Vagina (tissue), 2 donors: Measurements from ENCODE around the gene PADI3. TPM values are rescaled to one million over a fixed set of nuclear protein-coding genes. Genes with fewer than 3 reads are reported as not detected.

Experiments
- DNase-seq, 2 donors: peaks; one replicate each; pipeline ENCODE4 v3.0.0-alpha.2; 2017; ENCODE audit errors: extremely low spot score in 2 of 2
- H3K27ac ChIP-seq: fragments of 200-600 bp; sonication (generic); one replicate; pipeline ENCODE4 v1.5.1; 2019
- H3K27me3 ChIP-seq: fragments of 200-600 bp; sonication (generic); one replicate; pipeline ENCODE4 v1.5.1; 2019
- H3K36me3 ChIP-seq, 2 donors: fragments of 200-600 bp; sonication (generic); one replicate each; pipeline ENCODE4 v1.5.1; 2017 to 2019
- H3K4me1 ChIP-seq: fragments of 200-600 bp; sonication (generic); one replicate; pipeline ENCODE4 v1.5.1; 2019
- H3K4me3 ChIP-seq, 2 donors: fragments of 200-600 bp; sonication (generic); 1 replicate in 1 of 2; 2 replicates in 1 of 2; pipeline ENCODE4 v1.5.1; 2016 to 2019
- H3K9me3 ChIP-seq: fragments of 200-600 bp; sonication (generic); one replicate; pipeline ENCODE4 v1.5.1; 2019
- POLR2A ChIP-seq, 2 donors: fragments of 450-650 bp; IDR thresholded peaks; one replicate each; pipeline ENCODE4 v1.6.1; 2017; ENCODE audit warnings: antibody characterized with exemption in 2 of 2, mild to moderate bottlenecking in 2 of 2, moderate library complexity in 2 of 2
- POLR2AphosphoS5 ChIP-seq, 2 donors: sonication (generic); formaldehyde crosslinking; IDR thresholded peaks; one replicate each; pipeline ENCODE4 v1.9.0; 2017; ENCODE audit warnings: antibody characterized with exemption in 2 of 2, mild to moderate bottlenecking in 2 of 2, low read depth in 1 of 2; ENCODE audit not compliant: insufficient read depth in 1 of 2
- intact Hi-C: fragments of 100-400 bp; cut with DNase I; formaldehyde crosslinking; loops from one replicate; pipeline ENCODE4 v1.15.1; 2023
- total RNA-seq: library from RNA; depleted of rRNA; stranded (reverse); fragments of >200 nt; gene quantifications from one replicate; pipeline ENCODE4 v1.2.3, GENCODE V29; 2016
- TF ChIP-seq, protein P1 (sequence below), 3 experiments: fragments of 450-650 bp in 2 of 3; fragments of 200-600 bp in 1 of 3; sonication (generic) in 1 of 3; IDR thresholded peaks; one replicate each; pipeline ENCODE4 v1.5.1; 2017 to 2019; ENCODE audit warnings: antibody characterized with exemption in 3 of 3, mild to moderate bottlenecking in 2 of 3, moderate library complexity in 2 of 3

PADI3 gene
- total RNA-seq, 1 donor from 2014 or later, result 7.1 TPM

DNA sequence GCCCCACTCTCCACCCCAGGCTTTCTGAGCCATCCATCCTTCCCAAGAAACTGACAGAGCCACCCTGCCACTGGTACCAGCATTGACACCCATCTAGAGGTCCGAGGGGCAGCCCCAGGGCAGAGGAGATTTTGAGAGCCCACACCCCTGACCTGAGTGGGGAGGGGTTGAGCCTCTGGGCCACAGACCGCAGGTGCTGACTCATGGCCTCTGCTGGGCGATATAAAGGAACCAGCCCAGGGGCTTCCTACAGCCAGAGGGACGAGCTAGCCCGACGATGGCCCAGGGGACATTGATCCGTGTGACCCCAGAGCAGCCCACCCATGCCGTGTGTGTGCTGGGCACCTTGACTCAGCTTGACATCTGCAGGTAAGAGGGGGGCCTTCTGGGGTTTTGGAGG, 59.0 kb downstream of the PADI3 start, which contains the start of gene PADI4:
PADI4 (plus strand) TSS at position 252 of the 400 bp plus-strand sequence; CDS start at position 278, 26 bp downstream.
- no peaks in the 10 kb centered on the region for H3K9me3 ChIP-seq

DNA sequence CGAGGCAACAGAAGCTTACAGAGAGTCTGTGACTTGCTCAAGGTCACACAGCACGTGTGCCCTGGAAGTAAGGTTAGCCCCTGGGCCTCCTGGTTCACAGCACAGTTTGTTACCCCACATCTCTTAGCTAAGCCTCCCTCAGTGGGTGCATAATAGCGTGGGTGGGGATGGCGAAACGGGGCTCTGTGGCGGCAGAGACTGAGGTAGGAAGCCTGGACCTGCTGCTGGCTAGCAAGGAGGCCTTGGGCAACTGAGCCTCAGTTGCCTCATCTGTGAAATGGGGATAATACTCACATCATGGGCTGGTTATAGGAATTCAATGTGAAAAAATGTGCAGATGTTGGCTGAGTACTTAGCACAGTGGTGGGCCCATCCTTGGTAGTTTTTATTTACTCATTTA, 59.7 kb downstream of the PADI3 start:
- Histone ChIP-seq H3K27me3 (no peaks in the 10 kb centered on the region), H3K36me3 (no peaks in the 10 kb centered on the region), H3K4me1 (peaks cover 13% of the 10 kb centered on the region), H3K27ac (no peak overlapping the region), H3K9me3 (no peaks in the 10 kb centered on the region), H3K4me3 (no peak overlapping the region)
- TF ChIP-seq POLR2A (IDR thresholded peaks at IDR 0.05), result no peak
- intact Hi-C loops, result no loop called here
- DNase-seq, result no peak

More for the DNA sequence above, 59.0 kb downstream of the PADI3 start, which contains the start of gene PADI4:
- Histone ChIP-seq H3K4me1 (peaks cover 13% of the 10 kb centered on the region), H3K4me3 (no peak within 1 kb of the TSS), H3K27ac (no peak within 1 kb of the TSS), H3K36me3 (no peaks in the 10 kb centered on the region), H3K27me3 (no peaks in the 10 kb centered on the region)
- TF ChIP-seq, protein P1, sequence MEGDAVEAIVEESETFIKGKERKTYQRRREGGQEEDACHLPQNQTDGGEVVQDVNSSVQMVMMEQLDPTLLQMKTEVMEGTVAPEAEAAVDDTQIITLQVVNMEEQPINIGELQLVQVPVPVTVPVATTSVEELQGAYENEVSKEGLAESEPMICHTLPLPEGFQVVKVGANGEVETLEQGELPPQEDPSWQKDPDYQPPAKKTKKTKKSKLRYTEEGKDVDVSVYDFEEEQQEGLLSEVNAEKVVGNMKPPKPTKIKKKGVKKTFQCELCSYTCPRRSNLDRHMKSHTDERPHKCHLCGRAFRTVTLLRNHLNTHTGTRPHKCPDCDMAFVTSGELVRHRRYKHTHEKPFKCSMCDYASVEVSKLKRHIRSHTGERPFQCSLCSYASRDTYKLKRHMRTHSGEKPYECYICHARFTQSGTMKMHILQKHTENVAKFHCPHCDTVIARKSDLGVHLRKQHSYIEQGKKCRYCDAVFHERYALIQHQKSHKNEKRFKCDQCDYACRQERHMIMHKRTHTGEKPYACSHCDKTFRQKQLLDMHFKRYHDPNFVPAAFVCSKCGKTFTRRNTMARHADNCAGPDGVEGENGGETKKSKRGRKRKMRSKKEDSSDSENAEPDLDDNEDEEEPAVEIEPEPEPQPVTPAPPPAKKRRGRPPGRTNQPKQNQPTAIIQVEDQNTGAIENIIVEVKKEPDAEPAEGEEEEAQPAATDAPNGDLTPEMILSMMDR (IDR thresholded peaks at IDR 0.05), result no peak
- TF ChIP-seq POLR2AphosphoS5 (IDR thresholded peaks at IDR 0.05; ENCODE audit: insufficient read depth in 1 of 2, low read depth in 1 of 2), result no peak
- no peak for TF ChIP-seq POLR2A (IDR thresholded peaks at IDR 0.05)
- intact Hi-C loops, result no loop called here
- DNase-seq, result no peak

DNA sequence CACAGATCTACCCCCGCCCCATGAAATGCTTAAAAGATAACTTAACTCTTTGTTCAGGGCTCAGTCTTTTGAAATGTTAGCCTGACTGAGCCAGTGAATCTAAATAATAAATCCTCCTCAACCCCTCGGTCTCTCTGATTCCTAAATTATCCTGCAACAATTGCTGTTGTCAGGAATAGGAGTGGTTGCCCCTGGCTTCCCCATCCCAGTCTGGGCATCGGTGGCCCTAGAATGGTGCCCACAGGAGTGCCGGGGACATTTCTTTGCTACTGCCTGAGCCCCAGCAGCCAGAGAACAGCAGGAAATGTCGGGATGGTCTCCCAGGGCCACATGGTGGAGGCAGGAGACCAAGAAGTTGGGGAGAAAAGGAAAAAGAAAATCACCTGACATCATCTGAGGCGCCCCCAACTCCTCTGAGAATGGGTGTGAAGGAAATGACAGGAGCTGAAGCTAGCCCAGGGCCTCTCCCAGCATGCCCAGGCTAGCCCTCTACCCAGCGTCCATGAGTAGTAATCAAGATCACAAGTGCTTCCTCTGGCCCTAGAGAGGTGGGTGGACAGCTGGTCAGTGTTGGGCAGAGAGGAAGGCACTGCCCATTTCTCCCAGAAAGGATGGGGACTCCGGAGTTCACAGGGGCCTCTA, 60.6 kb downstream of the PADI3 start:
- intact Hi-C loops, result no loop called here
- H3K36me3 ChIP-seq, result no peaks in the 10 kb centered on the region
- no peaks in the 10 kb centered on the region for H3K27me3 ChIP-seq
- peaks cover 7% of the 10 kb centered on the region for H3K4me1 ChIP-seq
- TF ChIP-seq, protein P1 (IDR thresholded peaks at IDR 0.05), result no peak
- no peak for TF ChIP-seq POLR2AphosphoS5 (IDR thresholded peaks at IDR 0.05; ENCODE audit: insufficient read depth in 1 of 2, low read depth in 1 of 2)
- no peak overlapping the region for H3K27ac ChIP-seq
- H3K4me3 ChIP-seq, result no peak overlapping the region
- no peaks in the 10 kb centered on the region for H3K9me3 ChIP-seq
- no peak for DNase-seq

DNA sequence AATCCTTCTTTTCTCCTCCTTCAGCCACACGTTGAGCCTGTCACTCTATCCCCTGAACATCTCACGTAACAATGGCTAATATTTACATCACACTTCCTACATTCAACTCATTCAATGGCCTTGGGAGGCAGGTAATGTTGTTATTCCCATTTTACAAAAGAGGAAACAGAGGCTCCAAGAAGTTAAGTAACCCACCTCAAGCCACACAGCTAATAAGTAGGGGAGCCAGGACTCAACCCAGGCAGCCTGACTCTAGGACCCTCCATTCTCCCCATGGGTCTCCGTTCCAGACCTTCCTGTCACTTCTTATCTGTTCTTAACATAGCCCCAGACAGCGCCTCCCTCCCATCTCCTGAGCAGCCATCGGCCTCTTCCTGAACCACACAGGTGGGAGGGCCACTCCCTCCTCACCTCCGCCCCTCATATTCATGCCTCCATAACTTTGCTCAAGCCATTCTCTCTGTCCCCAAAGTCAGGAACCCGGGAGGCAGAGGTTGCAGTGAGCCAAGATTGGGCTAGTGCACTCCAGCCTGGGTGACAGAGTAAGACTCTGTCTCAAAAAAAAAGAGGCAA, 61.3 kb downstream of the PADI3 start:
- Histone ChIP-seq H3K27me3 (no peaks in the 10 kb centered on the region), H3K27ac (no peak overlapping the region), H3K36me3 (no peaks in the 10 kb centered on the region), H3K4me1 (peaks cover under 1% of the 10 kb centered on the region), H3K4me3 (no peak overlapping the region), H3K9me3 (no peaks in the 10 kb centered on the region)
- DNase-seq, result no peak
- TF ChIP-seq, protein P1 (IDR thresholded peaks at IDR 0.05), result no peak
- TF ChIP-seq POLR2AphosphoS5 (IDR thresholded peaks at IDR 0.05; ENCODE audit: insufficient read depth in 1 of 2, low read depth in 1 of 2) (no peak), POLR2A (IDR thresholded peaks at IDR 0.05) (no peak)
- intact Hi-C loops, result no loop called here

DNA sequence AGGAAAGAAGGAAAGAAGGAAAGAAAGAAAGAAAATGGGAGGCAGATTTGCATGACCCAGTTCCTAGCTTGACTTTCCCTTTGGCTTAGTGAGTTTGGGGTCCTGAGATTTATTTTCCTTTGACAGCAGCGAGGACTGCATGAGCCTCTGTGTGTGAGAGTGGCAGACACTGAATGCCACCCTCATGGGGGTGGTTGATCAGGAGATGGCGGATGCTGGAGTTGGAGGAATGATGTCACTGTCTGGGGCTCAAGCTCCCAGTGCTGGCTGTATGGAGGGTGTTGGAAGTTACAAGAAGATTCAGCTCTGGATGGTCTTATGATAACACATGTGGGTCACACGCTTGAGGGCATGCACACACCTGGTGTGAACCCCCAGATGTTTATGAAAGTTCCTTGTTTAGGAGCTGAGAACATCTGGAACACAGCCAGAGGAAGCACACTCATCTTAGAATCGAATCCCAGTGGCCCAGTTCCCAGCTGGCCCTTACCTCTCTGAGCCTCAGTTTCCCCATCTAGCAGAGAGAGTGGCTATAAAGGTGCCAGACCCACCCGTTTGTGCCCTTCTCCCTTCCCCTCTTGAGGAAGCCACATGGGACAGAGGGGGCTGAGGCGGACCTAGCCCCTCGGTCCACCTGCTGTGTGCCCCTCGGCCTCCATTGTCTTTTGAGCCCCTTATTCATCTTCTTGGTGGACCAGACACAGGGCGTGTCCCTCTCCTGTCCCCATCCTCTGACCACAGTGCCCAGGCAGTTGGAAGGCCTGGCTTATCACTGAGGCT, 64.8 kb downstream of the PADI3 start:
- H3K9me3 ChIP-seq, result no peaks in the 10 kb centered on the region
- H3K27me3 ChIP-seq, result no peaks in the 10 kb centered on the region
- H3K36me3 ChIP-seq, result no peaks in the 10 kb centered on the region
- TF ChIP-seq POLR2AphosphoS5 (IDR thresholded peaks at IDR 0.05; ENCODE audit: insufficient read depth in 1 of 2, low read depth in 1 of 2) (no peak), POLR2A (IDR thresholded peaks at IDR 0.05) (no peak)
- TF ChIP-seq, protein P1 (IDR thresholded peaks at IDR 0.05), result no peak
- intact Hi-C loops, result no loop called here
- H3K27ac ChIP-seq, result no peak overlapping the region
- no peak for DNase-seq
- H3K4me1 ChIP-seq, result no peaks in the 10 kb centered on the region
- H3K4me3 ChIP-seq, result no peak overlapping the region
